HG03558 (cell line): ENCODE results near the gene CD5L.

Experiments used
- ATAC-seq: cut with Tn5 transposase; IDR thresholded peaks from one replicate; pipeline ENCODE4 v1.9.1; 2021; ENCODE audit warnings: moderate number of reproducible peaks; ENCODE audit not compliant: unreplicated experiment; ENCODE audit errors: extremely low read depth

CD5L gene

DNA sequence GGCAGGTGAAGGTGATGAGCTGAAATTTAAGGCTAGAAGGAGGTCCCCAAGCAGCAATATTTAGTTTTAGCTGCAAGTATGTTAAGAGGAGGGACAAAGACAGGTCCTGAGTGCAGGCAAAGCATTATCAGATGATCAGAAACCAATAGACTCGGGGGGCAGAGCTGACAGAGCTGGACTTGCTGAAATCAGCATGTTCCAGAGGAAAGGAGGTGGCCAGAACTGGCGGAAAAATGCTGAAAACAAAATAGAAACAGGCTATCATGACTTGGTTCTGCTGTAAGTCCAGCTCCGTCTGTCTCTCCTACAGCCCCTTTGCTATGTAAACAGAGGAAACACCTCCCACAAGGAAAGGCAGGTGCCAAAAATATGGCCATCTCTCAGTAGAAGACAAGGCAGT lies at the start of gene CD5L:
Gene CD5L (minus strand): TSS at position 101 of the 400 bp plus-strand sequence. CDS start 107 bp downstream, outside the sequence.
- no peak for ATAC-seq

DNA sequence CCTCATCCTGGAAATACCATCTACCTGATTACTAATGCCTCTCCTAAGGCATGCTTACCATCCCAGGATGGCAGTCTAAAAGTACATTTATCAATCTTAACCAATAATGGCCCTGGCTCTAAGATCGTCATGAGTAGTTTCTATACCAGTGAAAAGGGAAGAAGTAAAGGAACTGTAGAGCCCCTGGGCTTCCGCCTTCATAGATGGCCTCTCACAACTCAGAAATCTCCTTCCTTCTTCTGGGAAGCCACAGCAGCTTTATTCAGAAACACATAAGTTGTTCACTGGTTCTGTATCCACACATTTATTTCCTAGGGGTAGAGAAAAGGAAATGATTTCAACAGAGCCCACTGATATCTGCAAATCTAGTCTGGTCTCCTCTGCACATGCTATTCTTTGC lies 41.0 kb upstream of the CD5L start:
- no peak for ATAC-seq

DNA sequence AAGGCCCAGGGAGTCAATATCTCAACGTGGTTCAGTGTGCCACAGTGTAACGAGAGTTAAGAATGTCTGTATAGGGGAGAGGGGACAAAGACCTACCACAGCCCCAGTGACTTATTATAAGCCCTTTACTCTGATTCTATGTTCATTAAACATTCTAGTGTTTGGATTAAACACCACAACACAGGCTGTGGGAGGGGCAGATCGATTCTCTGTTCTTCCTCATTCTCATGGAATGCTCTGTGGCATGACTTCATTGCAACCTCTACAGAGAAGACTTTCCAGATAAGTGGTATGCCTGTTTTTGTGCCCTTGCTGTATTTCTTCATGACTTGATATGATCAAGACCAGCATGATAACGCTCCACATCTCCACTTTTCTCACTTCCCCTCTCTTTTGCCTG lies 39.0 kb upstream of the CD5L start:
- ATAC-seq: no peak

DNA sequence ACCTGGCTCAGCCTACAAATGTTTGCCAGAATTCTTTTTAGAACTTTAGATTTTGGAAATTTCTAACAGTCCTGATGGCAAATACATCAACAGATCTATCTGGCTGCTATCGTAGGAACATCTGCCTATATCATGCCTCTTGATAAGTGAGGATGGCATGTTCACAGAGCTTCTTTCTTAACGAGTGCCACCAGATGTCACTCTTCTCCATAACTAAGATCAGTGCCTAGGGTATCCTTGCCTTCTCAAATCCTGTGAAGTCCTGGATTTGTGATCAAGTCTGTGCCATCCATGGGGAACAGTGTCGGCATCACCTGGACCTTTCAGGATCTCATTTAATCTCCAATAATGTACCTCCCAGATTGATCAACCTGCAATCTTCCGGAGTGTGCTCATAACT lies 36.5 kb upstream of the CD5L start:
- no peak for ATAC-seq

DNA sequence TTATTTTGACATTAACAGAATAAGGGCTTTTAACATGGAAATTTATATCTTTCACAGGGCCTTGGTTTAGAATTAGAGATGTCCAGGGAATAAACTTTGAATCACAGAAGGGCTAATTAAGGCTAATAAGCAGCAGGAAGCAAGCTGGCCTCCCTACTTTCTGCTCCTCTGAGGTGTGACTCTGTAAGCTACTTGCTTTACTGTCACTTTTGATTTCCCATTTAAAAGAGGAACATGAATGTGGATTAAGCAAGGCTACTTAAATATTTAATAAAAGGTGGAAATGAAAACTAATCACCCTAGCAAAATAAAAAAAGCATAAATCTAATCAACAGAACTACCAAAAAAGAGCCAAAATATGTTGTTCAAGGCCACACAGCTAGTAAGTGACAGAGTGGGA lies 28.9 kb upstream of the CD5L start:
- no peak for ATAC-seq

DNA sequence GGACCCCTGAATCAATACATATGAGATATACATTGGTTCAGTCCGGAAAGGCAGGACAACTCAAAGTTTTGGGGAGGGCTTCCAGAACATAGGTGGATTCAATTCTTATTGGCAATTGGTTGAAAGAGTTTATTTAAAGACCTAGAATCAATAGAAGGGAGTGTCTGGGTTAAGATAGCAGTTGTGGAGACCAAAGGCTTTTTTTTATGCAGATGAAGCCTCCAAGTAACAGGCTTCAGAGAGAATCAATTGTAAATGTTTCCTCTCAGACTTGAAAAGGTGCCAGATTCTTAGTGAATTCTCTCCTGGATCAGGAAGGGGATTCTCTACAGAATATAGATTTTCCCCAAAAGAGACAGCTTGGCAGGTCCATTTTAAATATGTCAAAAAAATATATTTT lies 27.0 kb upstream of the CD5L start:
- ATAC-seq: no peak

DNA sequence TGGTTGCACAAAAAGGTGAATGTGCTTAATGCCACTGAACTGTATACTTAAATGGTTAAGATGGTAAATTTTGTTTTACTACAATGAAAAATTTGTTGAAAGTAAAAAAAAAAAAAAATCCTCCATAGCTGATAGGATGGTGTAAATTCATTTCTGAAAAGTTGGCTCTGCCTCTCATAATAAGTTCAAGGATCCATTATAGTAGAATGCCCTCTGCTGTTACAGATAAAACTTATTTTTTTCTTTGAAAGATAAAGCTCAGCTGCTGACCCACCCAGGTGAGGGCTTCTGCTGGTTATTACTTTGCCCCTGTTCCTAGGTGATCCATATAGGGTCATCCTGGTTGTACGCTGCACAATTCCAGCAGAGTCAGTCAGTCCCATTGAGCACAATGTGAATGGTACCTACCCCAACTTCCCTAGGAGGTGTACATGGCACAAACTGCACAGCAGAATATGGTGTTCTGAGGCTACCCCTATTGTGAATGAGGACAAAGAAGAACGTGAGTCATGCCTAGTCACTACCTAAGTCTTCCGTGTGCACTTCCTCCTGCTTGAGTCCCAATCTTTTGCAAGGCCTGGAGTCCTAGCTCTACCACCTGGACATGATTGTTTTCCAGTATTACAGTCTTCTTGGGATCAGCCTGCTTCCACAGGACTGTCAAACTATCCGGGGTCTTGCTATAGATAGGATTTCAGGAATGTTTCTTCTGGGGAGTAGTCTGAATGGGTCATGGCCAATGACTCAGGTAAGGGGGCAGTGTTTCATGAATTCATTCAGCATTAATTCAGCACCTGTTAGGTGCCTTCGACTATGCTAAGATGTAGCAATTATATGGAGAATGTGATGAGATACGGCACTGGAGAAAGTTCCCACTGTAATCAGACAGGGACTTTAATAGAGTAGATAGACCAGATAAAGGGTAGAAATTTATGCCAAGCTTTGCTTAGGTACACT lies 20.8 kb upstream of the CD5L start:
- no peak for ATAC-seq

DNA sequence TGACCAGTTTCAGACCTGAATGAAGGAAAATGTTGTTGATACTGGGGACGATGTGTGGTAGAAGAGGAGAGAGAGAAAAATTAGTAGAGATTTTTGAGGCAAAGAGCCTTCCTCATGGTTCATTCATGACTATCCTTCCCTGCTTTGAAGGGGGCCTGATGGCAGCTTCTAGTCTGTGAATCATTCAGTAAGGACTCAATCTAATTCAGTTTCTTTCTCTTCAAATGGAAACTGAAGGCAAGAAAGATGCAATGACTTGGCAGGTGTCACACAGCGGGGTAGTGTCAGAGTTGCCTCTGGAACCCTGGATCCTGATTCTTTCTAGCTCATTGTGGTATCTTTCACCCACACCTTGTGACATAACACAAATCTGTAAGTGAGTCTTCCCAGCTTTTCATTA lies 14.9 kb upstream of the CD5L start:
- peak; percentile 62 for ATAC-seq

DNA sequence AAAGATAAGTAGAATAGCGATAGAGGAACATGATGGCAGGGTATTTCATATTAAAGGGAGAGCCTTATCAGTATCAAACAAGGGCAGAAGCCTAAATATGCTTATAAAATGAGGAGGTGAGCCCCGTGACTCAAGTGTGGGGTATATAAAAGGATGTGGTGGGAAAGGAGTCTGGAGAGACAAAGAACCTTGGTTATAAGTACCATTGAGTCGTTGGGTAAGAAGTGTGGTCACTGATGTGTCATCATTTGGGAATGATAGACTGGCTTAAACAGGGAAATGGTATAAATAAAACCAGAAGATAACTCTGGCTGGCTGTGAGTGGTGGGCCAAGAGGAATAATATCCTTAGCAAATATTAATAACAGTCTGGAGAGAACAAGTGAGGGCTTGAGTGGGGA lies 10.9 kb upstream of the CD5L start:
- ATAC-seq: no peak

DNA sequence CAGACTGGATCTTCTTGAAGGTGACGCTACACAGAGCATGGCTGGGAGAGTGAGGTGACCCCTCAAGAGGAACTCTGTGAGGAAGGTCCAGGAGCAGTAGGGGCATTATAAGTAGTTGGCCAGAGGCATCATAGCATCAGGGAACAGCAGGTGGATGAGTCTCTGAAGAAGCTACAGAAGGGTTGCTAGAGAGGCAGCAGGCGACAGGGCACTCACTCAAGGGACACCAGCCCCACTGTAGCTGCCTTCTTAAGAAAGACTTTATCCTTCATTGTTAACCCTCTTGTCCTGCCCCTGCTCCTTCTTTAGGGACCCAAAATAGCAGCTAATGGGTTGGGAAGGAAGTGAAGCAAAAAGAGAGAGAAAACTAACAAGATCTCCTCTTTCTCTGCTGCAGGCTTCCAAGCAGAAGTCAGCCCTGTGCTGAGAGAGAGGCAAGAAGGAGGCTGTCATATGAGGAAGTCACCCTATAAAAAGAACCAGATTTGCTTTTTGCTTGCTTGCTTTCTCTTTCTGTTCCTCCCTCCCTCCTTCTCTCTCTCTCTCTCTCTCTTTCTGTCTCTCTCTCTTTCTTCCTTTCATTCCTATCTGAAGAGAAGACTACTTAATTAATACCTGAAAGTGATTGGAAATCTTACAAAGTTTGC lies 7.7 kb upstream of the CD5L start:
- ATAC-seq: no peak

DNA sequence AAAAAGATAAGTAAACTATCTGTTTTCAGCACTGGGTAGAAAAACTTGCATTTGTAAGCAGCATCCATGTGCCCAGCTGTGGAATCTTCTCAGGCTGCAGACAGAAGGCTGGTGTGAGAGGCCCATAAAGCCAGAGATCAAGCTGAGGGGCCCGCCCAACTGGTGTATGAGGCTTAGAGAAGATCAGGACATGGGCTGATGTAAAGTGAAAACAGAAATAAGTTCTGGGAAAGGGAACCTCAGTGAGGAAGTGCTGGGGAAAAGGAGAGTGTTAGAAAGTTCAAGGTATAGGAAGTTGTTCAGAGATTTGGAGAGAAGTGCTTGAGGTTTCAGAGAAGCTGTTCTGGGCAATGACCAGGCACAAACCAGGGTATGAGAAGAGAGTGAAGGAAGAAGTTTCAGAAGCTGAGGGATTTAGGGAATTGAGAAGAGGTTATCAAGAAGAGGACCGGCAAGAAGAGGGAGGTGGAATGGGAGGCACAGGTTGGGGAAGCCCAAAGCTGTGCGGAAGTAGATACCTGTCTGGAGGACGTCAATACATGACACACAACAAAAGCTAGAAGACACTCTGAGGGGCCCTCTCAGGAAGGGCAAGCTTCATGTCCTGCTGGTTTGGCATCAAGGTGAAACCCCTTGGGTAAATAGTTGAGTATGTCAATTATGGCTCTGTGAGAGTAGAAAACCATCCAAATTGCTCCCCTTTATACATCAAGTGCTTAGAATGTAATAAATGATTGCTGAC lies 2.7 kb upstream of the CD5L start:
- ATAC-seq: no peak

DNA sequence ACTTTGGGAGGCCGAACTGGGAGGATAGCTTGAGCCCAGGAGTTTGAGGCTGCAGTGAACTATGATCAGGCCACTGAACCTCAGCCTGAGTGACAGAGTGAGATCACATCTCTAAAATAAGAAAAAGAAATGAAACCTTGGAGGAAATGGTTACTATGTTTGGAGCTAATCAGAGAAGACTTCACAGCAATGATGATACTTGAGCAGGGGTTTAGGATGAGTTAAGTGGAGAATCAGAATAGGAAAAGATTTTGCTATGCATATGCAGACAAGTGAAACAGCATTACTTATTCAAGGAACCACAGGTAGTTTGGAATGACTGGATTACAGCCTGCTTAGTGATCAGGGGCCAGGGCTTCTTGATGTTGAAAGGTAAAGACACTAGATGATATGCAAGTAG lies 1.3 kb upstream of the CD5L start:
- ATAC-seq: no peak

DNA sequence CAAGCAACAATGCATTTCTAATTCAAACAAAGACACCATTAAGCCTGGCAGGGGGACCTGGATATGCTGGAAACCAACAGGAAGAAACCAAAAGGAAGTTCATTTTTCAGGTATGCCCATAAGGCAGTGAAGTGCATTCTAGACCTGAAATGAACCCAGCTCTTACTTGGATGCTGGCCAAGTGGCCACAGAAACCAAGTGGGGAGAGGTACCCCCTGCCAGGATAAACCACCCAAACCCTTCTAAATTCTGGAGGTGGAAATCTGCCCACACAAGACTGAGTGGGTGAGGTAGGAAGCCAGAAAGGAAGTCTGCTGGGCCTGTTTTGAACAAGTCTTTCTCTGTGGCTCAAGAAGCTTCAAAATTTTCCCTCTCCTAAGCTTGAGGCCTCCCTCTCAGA lies 2.6 kb downstream of the CD5L start:
- ATAC-seq: no peak

DNA sequence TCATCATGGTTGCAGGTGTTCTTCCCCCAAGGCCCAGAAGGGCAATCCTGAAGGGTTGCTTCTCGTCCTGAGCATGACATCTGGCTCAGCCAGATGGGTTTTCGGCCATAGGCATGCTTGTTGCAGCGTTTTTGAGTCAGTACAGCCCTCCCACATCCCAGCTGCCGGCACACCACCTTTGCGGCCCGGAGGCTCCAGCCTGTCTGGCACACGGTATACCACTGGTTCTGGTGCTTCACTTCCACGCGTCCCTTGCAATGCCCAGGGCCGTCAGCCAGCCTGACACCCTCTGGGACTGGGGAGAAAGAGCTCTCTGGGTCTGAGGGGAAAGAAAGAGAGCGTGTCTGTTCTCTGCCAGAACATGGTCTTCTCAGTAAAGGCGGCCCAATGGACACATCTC lies 7.2 kb downstream of the CD5L start:
- ATAC-seq: no peak

DNA sequence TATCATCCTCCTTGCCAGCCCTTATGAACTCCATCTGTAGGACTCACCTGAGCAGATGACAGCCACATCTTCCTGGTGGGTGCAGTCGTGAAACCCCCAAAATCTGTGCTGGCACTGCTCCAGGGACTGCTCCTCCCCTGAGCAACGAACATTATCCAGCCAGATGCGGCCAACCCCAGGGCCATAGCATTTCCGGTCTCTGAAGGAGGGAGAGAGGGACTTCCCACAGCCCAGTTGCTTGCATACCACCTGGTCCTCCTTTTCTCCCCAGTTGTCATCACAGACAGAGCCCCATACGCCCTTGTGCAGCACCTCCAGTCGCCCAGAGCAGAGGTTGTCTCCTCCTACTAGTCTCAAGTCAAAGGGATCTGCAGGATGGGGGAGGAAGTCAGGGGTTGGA lies 8.5 kb downstream of the CD5L start:
- no peak for ATAC-seq

DNA sequence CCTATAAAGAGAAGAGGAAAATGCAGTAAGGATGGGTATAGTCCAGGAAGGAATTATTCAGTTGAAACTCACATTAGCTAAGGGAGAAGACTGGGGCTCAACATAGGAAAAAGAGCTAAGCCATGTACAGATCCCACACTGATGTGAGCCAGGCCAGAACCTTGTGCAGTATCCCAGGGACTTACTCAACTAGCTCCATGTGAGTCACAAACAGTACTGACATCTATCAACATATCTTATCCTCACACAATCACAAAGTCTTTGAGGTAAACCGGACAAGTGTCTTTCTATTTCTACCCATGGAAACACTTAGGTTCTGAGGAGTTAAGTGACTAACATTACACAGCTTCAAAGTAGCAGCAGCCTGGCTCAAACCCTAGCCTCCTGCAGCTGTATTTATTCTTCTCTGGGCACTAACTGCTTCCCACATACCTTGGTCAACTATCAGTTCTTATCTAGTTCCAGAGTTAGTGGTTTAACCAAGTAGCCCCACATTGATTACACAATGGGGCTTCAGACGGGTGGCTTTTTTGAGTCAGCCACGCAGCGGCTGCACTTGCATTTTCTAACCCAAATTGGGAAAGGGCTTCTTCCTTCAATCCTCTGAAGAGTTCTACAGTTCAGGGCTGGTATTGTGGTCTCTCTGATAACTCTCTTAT lies 9.5 kb downstream of the CD5L start:
- ATAC-seq: no peak

DNA sequence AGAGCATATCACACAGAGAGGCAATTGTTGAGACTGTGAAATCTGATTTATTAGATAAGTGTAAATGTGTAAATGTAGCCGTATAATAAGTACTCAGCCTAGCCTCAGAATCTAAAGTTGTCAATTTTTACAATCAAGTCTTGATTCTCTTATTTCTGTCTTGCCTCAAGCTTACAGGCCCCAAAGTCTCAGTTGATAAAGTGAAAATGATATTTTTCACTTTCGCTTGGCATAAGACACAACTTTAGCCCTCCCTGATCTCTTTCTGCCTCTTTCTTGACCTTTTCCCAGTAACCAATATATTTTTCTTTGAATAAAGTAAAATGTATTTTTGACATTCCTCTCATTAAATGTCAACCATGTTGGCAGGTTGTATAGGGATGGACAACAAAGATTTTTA lies 10.7 kb downstream of the CD5L start:
- ATAC-seq: no peak

DNA sequence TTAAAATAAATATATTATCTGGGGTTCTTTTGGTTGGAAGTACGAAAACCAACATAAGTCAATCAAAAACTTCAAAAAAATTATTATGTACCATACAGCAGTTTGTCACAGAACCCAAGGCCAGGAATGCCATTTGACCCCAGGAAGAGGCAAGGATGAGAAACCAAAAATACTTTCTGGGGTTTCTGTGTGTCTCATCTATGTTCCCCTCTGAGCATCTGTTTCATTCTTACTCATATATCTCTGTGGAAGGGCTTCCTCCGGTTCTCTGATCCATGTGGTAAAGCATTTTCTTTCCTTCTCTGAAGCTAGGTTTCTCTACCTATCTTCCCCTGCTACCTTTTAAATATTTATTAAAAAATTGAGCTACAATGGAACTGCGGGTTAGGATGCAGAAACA lies 11.9 kb downstream of the CD5L start:
- ATAC-seq: no peak

DNA sequence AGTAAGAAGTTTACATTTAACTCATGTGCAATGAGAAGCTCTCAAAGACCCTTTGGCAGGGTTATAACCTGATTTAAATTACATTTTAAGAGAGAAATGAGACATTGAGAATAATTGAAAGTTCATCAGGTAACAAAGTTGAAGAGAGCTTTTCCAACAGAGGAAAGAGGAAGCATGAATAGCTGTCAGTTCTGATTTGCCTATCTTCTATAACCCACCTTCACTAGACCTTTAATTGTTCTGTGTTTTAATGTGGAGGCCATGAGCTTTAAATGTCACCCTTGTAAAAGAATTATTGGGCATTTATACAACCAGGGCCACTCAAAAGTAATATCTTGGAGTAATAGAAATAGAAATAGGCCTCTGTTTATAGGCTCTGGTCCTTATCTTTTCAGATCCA lies 12.4 kb downstream of the CD5L start:
- no peak for ATAC-seq

DNA sequence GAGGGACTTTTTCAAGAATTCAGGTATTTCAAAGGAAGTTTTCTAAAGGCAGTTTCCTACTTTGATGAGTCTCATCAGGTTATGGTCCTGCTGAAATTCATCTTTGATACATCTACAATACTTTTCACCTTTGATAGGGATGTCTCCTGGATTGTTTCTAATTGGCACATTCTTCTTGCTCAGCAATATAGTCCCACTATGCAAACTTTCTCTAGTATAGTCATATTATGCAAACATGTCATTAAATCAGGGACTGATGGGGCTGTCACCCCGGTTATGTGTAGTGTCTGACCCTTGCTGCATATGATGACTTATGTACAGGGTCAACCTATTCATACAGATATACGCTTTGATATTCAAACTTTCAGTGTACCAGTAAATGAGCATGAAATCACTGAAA lies 21.3 kb downstream of the CD5L start:
- ATAC-seq: no peak

DNA sequence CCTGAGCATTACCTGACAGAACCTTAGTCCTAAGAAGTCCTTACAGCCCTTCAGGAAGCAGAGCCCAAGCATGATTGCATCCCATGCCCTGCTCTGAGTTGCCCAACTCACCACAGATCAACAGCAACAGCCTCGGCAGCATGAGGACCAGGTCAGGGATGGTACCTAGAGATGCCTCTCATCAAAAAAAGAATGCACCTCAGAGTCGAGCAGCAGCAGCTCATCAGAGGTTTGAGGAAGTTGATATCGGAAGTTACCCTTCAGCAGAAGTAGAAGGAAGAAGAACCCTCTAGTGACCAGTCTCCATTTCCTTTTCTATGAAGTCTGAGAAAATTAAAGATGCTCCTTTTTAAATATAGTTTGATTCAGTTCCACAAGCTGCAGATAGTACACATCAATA lies 21.7 kb downstream of the CD5L start, which contains the start of gene FCRL1:
Gene FCRL1 (minus strand): TSS at position 225 of the 400 bp plus-strand sequence. CDS start 83 bp downstream, at position 142.
- no peak for ATAC-seq
